CD14-positive monocyte (primary cell): Measurements from ENCODE around the gene UGT1A3. TPM values are rescaled to one million over a fixed set of nuclear protein-coding genes. Genes with fewer than 3 reads are reported as not detected.

Source experiments
- DNase-seq, 3 donors: peaks; one replicate each; pipeline ENCODE4 v3.0.0-alpha.2; 2011 to 2022
- H2AFZ ChIP-seq: 2 replicates; pipeline ENCODE4 v1.6.0; 2012; ENCODE audit warnings: mild to moderate bottlenecking, low read depth, low read length, inconsistent platforms; ENCODE audit not compliant: insufficient read depth, poor library complexity, severe bottlenecking
- H3K27ac ChIP-seq, 2 donors: 1 replicate in 1 of 2; 2 replicates in 1 of 2; pipeline ENCODE4 v1.5.1; 2012 to 2013; ENCODE audit warnings: low read length in 2 of 2, control low read depth in 1 of 2, inconsistent platforms in 1 of 2, low read depth in 1 of 2, mild to moderate bottlenecking in 1 of 2
- H3K27me3 ChIP-seq, 2 donors: one replicate each; pipeline versions ENCODE4 v1.6.0 to v1.6.1; 2011 to 2013; ENCODE audit warnings: low read length in 2 of 2; ENCODE audit not compliant: control insufficient read depth in 2 of 2, insufficient read depth in 2 of 2
- H3K36me3 ChIP-seq, 2 donors: replicated peaks in 1 of 2; 1 replicate in 1 of 2; 2 replicates in 1 of 2; pipeline versions ENCODE4 v1.5.1 to v1.6.1; 2012 to 2013; ENCODE audit warnings: low read length in 2 of 2, control low read depth in 1 of 2, inconsistent platforms in 1 of 2, mild to moderate bottlenecking in 1 of 2; ENCODE audit not compliant: insufficient read depth in 2 of 2, control insufficient read depth in 1 of 2
- H3K4me1 ChIP-seq, 2 donors: 1 replicate in 1 of 2; 2 replicates in 1 of 2; pipeline versions ENCODE4 v1.5.1 to v1.6.1; 2012 to 2013; ENCODE audit warnings: low read length in 2 of 2, control low read depth in 1 of 2, inconsistent platforms in 1 of 2, mild to moderate bottlenecking in 1 of 2, moderate library complexity in 1 of 2; ENCODE audit not compliant: insufficient read depth in 2 of 2, control insufficient read depth in 1 of 2
- H3K4me2 ChIP-seq: replicated peaks from 2 replicates; pipeline ENCODE3; 2012; ENCODE audit warnings: low read length, moderate library complexity, mild to moderate bottlenecking; ENCODE audit not compliant: poor library complexity, severe bottlenecking; ENCODE audit errors: extremely low read depth
- H3K4me3 ChIP-seq, 3 experiments: fragments of 200-600 bp in 1 of 3; sonication (generic) in 1 of 3; replicated peaks in 1 of 3; 1 replicate in 2 of 3; 2 replicates in 1 of 3; pipeline ENCODE4 v1.5.1; 2011 to 2013; ENCODE audit warnings: low read length in 3 of 3, mild to moderate bottlenecking in 3 of 3, control low read depth in 2 of 3, low read depth in 2 of 3, inconsistent platforms in 1 of 3, moderate library complexity in 1 of 3
- H3K79me2 ChIP-seq: 2 replicates; pipeline ENCODE4 v1.6.0; 2012; ENCODE audit warnings: mild to moderate bottlenecking, control low read depth, inconsistent platforms, low read length, moderate library complexity; ENCODE audit not compliant: insufficient read depth
- H3K9ac ChIP-seq: 2 replicates; pipeline ENCODE4 v1.6.0; 2017; ENCODE audit warnings: low read length, mild to moderate bottlenecking; ENCODE audit not compliant: insufficient read depth, poor library complexity, severe bottlenecking
- H3K9me3 ChIP-seq, 2 donors: replicated peaks in 1 of 2; 1 replicate in 1 of 2; 2 replicates in 1 of 2; pipeline versions ENCODE4 v1.5.1 to v1.6.1; 2012 to 2013; ENCODE audit warnings: low read length in 2 of 2, control low read depth in 1 of 2; ENCODE audit not compliant: control insufficient read depth in 1 of 2, insufficient read depth in 1 of 2
- H4K20me1 ChIP-seq: 2 replicates; pipeline ENCODE4 v1.6.0; 2012; ENCODE audit warnings: mild to moderate bottlenecking, low read length, control low read depth, moderate library complexity; ENCODE audit not compliant: insufficient read depth
- H3K27ac Mint-ChIP-seq, 7 donors: one replicate each; pipeline ENCODE4 v1.8.0; 2020; ENCODE audit warnings: mild to moderate bottlenecking in 7 of 7, mixed read lengths in 7 of 7, moderate library complexity in 6 of 7, inconsistent platforms in 2 of 7
- H3K27me3 Mint-ChIP-seq, 3 donors: one replicate each; pipeline ENCODE4 v1.8.0; 2021 to 2022; ENCODE audit warnings: low read depth in 3 of 3, mild to moderate bottlenecking in 3 of 3, mixed read lengths in 3 of 3, moderate library complexity in 3 of 3, inconsistent platforms in 1 of 3
- H3K36me3 Mint-ChIP-seq, 2 donors: one replicate each; pipeline ENCODE4 v1.8.0; 2020; ENCODE audit warnings: mixed read lengths in 2 of 2, inconsistent platforms in 1 of 2, mild to moderate bottlenecking in 1 of 2
- H3K4me1 Mint-ChIP-seq: one replicate; pipeline ENCODE4 v1.8.0; 2020; ENCODE audit warnings: mild to moderate bottlenecking, mixed read lengths
- H3K4me3 Mint-ChIP-seq, 2 donors: one replicate each; pipeline ENCODE4 v1.8.0; 2020; ENCODE audit warnings: mild to moderate bottlenecking in 2 of 2, mixed read lengths in 2 of 2, moderate library complexity in 1 of 2
- H3K9me3 Mint-ChIP-seq, 7 donors: one replicate each; pipeline ENCODE4 v1.8.0; 2020 to 2022; ENCODE audit warnings: mixed read lengths in 7 of 7, mild to moderate bottlenecking in 6 of 7, moderate library complexity in 6 of 7, inconsistent platforms in 2 of 7
- WGBS: methylation state at CpG from one replicate; pipeline ENCODE4 v1.1.5; 2013; ENCODE audit warnings: missing lambda C conversion rate; ENCODE audit not compliant: insufficient coverage; 5-methylcytosine and 5-hydroxymethylcytosine counted together
- intact Hi-C, 2 donors: fragments of 100-400 bp; cut with micrococcal nuclease; formaldehyde crosslinking; loops; one replicate each; pipeline versions ENCODE4 v1.15.0 to v1.15.1; 2023
- polyA plus RNA-seq, 3 donors: library from polyadenylated mRNA; depleted of rRNA in 1 of 3; unstranded in 2 of 3; stranded (reverse) in 1 of 3; fragments of 300-500 nt in 2 of 3; fragments of >200 nt in 1 of 3; fragmentation: Illumina TruSeq in 2 of 3; gene quantifications; 1 replicate in 2 of 3; 2 replicates in 1 of 3; pipeline ENCODE4 v1.2.3, GENCODE V29; 2012 to 2021
- TF ChIP-seq, protein P1 (sequence below): fragments of 200-600 bp; IDR thresholded peaks from one replicate; pipeline ENCODE4 v1.8.0; 2022; ENCODE audit warnings: antibody characterized with exemption, mild to moderate bottlenecking

The UGT1A3 gene
- polyA plus RNA-seq, 3 donors = not detected

DNA sequence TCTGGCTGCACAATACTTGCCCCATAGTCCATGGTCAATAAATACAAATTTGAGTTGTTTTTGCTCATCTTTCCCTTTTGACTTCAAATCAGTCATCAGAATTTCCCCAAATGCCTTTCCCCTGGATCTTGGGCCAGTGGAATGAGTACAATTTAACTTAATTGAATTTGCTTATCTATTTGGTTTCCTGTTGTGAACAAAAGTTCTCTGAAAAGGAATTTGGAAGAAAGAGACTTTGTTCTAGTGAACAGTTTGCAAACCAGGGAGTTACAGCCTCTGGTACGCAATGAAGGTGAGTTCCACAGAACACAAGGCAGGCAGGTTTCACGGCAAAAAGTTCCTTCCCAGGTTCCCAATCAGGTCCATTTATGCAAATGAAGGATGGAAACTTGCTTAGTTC lies 30.0 kb downstream of the UGT1A3 start:
- Histone ChIP-seq H3K36me3 (no peaks in the 10 kb centered on the region), H3K9ac (no peak overlapping the region), H3K27me3 (no peaks in the 10 kb centered on the region), H3K4me1 (no peaks in the 10 kb centered on the region), H4K20me1 (no peaks in the 10 kb centered on the region), H2AFZ (no peak overlapping the region), H3K27ac (no peak overlapping the region), H3K79me2 (no peaks in the 10 kb centered on the region), H3K4me2 (no peak overlapping the region), H3K4me3 (no peak overlapping the region), H3K9me3 (peaks cover 0 to 4% of the 10 kb centered on the region in 2 donors)
- intact Hi-C loops = no loop called here
- TF ChIP-seq, protein P1, sequence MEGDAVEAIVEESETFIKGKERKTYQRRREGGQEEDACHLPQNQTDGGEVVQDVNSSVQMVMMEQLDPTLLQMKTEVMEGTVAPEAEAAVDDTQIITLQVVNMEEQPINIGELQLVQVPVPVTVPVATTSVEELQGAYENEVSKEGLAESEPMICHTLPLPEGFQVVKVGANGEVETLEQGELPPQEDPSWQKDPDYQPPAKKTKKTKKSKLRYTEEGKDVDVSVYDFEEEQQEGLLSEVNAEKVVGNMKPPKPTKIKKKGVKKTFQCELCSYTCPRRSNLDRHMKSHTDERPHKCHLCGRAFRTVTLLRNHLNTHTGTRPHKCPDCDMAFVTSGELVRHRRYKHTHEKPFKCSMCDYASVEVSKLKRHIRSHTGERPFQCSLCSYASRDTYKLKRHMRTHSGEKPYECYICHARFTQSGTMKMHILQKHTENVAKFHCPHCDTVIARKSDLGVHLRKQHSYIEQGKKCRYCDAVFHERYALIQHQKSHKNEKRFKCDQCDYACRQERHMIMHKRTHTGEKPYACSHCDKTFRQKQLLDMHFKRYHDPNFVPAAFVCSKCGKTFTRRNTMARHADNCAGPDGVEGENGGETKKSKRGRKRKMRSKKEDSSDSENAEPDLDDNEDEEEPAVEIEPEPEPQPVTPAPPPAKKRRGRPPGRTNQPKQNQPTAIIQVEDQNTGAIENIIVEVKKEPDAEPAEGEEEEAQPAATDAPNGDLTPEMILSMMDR = no peak
- H3K4me1 Mint-ChIP-seq = no peaks in the 10 kb centered on the region
- H3K9me3 Mint-ChIP-seq = peaks cover 0 to 11% (median 4%) of the 10 kb centered on the region in 7 donors
- H3K36me3 Mint-ChIP-seq = no peaks in the 10 kb centered on the region
- peaks cover 0 to 2% (median 0%) of the 10 kb centered on the region in 3 donors for H3K27me3 Mint-ChIP-seq
- no peak overlapping the region for H3K27ac Mint-ChIP-seq
- no peak overlapping the region for H3K4me3 Mint-ChIP-seq
- no peak for DNase-seq
- WGBS = 100% methylated on average over 1 of the region's 2 CpGs

DNA sequence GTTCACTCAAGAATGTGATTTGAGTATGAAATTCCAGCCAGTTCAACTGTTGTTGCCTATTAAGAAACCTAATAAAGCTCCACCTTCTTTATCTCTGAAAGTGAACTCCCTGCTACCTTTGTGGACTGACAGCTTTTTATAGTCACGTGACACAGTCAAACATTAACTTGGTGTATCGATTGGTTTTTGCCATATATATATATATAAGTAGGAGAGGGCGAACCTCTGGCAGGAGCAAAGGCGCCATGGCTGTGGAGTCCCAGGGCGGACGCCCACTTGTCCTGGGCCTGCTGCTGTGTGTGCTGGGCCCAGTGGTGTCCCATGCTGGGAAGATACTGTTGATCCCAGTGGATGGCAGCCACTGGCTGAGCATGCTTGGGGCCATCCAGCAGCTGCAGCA lies 31.2 kb downstream of the UGT1A3 start, which contains the start of gene UGT1A1:
Gene UGT1A1, plus strand, starts transcription at position 228 of the 400 bp plus-strand sequence. Its CDS starts 18 bp downstream, at position 246.
- 83% methylated on average over 3 of the region's 6 CpGs for WGBS
- Histone ChIP-seq H2AFZ (no peak within 1 kb of the TSS), H3K36me3 (no peaks in the 10 kb centered on the region), H3K27ac (no peak within 1 kb of the TSS), H3K9ac (no peak within 1 kb of the TSS), H3K4me3 (no peak within 1 kb of the TSS), H3K79me2 (no peaks in the 10 kb centered on the region), H3K4me2 (no peak within 1 kb of the TSS), H3K9me3 (peaks cover 0 to 2% of the 10 kb centered on the region in 2 donors), H3K4me1 (no peaks in the 10 kb centered on the region), H4K20me1 (no peaks in the 10 kb centered on the region), H3K27me3 (no peaks in the 10 kb centered on the region)
- no peak for DNase-seq
- no peak within 1 kb of the TSS for H3K27ac Mint-ChIP-seq
- peaks cover 0 to 7% (median 1%) of the 10 kb centered on the region in 7 donors for H3K9me3 Mint-ChIP-seq
- TF ChIP-seq, protein P1 = no peak
- no peak within 1 kb of the TSS for H3K4me3 Mint-ChIP-seq
- H3K27me3 Mint-ChIP-seq = peaks cover 0 to 2% (median 2%) of the 10 kb centered on the region in 3 donors
- intact Hi-C loops = no loop called here
- no peaks in the 10 kb centered on the region for H3K36me3 Mint-ChIP-seq
- H3K4me1 Mint-ChIP-seq = no peaks in the 10 kb centered on the region
